SH-SY5Y (cell line): ENCODE data around the gene CFB.

Experiments
- GATA2 ChIP-seq: IDR thresholded peaks from 2 replicates; pipeline ENCODE4 v1.6.1; 2011; ENCODE audit warnings: mild to moderate bottlenecking, low read depth, low read length
- GATA3 ChIP-seq: IDR thresholded peaks from 2 replicates; pipeline ENCODE4 v1.6.1; 2011; ENCODE audit warnings: low read depth, mild to moderate bottlenecking, low read length, moderate library complexity

DNA sequence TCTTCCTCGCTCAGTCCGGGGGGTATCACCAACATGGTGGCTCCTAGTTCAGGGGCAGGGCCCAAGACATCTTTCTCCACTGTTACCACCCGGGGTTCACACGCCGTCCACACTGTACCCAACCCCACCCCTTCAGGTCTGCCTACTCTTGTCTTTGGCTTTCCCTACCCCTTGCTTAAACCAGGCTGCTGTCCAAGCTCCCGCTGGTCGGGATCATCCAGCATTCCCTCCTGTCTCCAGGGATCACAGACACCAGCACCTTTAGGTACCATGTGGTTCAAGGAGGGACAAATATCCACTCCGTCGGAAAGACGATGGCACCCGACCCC is 12.5 kb downstream of the CFB start:
- TF ChIP-seq GATA2 (no peak), GATA3 (no peak)
